HCT116 (cell line): ENCODE results near the gene COL23A1. TPM values are rescaled to one million over a fixed set of nuclear protein-coding genes. Genes with fewer than 3 reads are reported as not detected.

Experiments
- ATAC-seq: fragments of 200-7000 bp; cut with Tn5 transposase; 2 replicates; pipeline ENCODE4 v1.9.1; 2020; ENCODE audit warnings: mild to moderate bottlenecking, moderate library complexity
- BruUV-seq: library from RNA; stranded (reverse); fragments of 400-500 nt; replicated peaks from 2 replicates; lab custom pipeline; 2021; lab: Mats Ljungman, UMichigan
- CTCF ChIA-PET: fragments of 300-600 bp; sonication (Branson Sonifier 250); formaldehyde crosslinking; loops from one replicate; lab custom pipeline; 2021; ENCODE audit warnings: antibody characterized with exemption; lab: Charles Lee
- POLR2A ChIA-PET: fragments of 300-600, 350-600 bp; sonication (Branson Sonifier 250); formaldehyde crosslinking; loops from one replicate; lab custom pipeline; 2021; ENCODE audit warnings: antibody characterized with exemption; lab: Charles Lee
- RAD21 ChIA-PET, 2 experiments: fragments of 300-600 bp; sonication (Branson Sonifier 250); formaldehyde crosslinking; loops; one replicate each; lab custom pipeline; 2023; ENCODE audit warnings: low total read pairs in 2 of 2; ENCODE audit not compliant: uncharacterized antibody in 2 of 2, unreplicated experiment in 2 of 2, low non-redundant PET in 1 of 2; lab: Charles Lee
- DNase-seq: peaks from one replicate; pipeline ENCODE4 v3.0.0-alpha.2; 2010; ENCODE audit warnings: low read depth, low spot score
- H2AFZ ChIP-seq: fragments of 200-600 bp; shearing (Covaris generic), sonication (generic); 2 replicates; pipeline ENCODE4 v1.6.1; 2017; ENCODE audit warnings: low read depth, mixed run types, mixed read lengths, antibody characterized with exemption, low read length; ENCODE audit not compliant: poor library complexity, severe bottlenecking
- H3K27ac ChIP-seq: 2 replicates; pipeline ENCODE4 v1.5.1; 2012; ENCODE audit warnings: low read depth, low read length
- H3K27me3 ChIP-seq: fragments of 200-600 bp; sonication (generic); 2 replicates; pipeline ENCODE4 v1.6.1; 2016; ENCODE audit warnings: mixed run types, low read length, mixed read lengths; ENCODE audit not compliant: insufficient read depth
- H3K36me3 ChIP-seq, 2 experiments: fragments of 200-500 bp in 1 of 2; fragments of 200-600 bp in 1 of 2; sonication (Bioruptor generic) in 1 of 2; sonication (generic) in 1 of 2; 2 replicates each; pipeline versions ENCODE4 v1.5.1 to v1.6.1; 2014 to 2016; ENCODE audit warnings: low read length in 2 of 2, inconsistent platforms in 1 of 2, mixed read lengths in 1 of 2, mixed run types in 1 of 2; ENCODE audit not compliant: insufficient read depth in 2 of 2, control insufficient read depth in 1 of 2
- H3K4me1 ChIP-seq, 2 experiments: fragments of 200-600 bp in 1 of 2; sonication (generic) in 1 of 2; 2 replicates each; pipeline versions ENCODE4 v1.5.1 to v1.6.1; 2012 to 2017; ENCODE audit warnings: low read length in 2 of 2, inconsistent platforms in 1 of 2, mild to moderate bottlenecking in 1 of 2, mixed read lengths in 1 of 2, mixed run types in 1 of 2, moderate library complexity in 1 of 2; ENCODE audit not compliant: insufficient read depth in 2 of 2, control insufficient read depth in 1 of 2
- H3K4me2 ChIP-seq: fragments of 200-600 bp; sonication (generic); 2 replicates; pipeline ENCODE4 v1.6.1; 2017; ENCODE audit warnings: mixed run types, low read length, mixed read lengths
- H3K4me3 ChIP-seq, 2 experiments: fragments of 200-600 bp in 1 of 2; sonication (generic) in 1 of 2; replicated peaks in 1 of 2; 2 replicates each; pipeline ENCODE4 v1.5.1; 2011 to 2016; ENCODE audit warnings: low read length in 2 of 2, control low read depth in 1 of 2, low read depth in 1 of 2, mild to moderate bottlenecking in 1 of 2, mixed read lengths in 1 of 2, mixed run types in 1 of 2
- H3K79me2 ChIP-seq: fragments of 200-600 bp; sonication (generic); 2 replicates; pipeline ENCODE4 v1.6.1; 2017; ENCODE audit warnings: mild to moderate bottlenecking, mixed run types, low read length, moderate library complexity, mixed read lengths; ENCODE audit not compliant: insufficient read depth
- H3K9ac ChIP-seq: fragments of 200-600 bp; sonication (generic); 2 replicates; pipeline ENCODE4 v1.6.1; 2016; ENCODE audit warnings: low read length, mixed read lengths
- H3K9me2 ChIP-seq: fragments of 200-600 bp; sonication (generic), shearing (Covaris generic); 2 replicates; pipeline ENCODE4 v1.6.1; 2017; ENCODE audit warnings: mixed run types, mild to moderate bottlenecking, moderate library complexity; ENCODE audit not compliant: insufficient read depth
- H3K9me3 ChIP-seq, 2 experiments: fragments of 200-500 bp in 1 of 2; fragments of 200-600 bp in 1 of 2; sonication (Bioruptor generic) in 1 of 2; sonication (generic) in 1 of 2; 2 replicates each; pipeline ENCODE4 v1.6.1; 2014 to 2017; ENCODE audit warnings: low read length in 2 of 2, mixed read lengths in 2 of 2, inconsistent platforms in 1 of 2, low read depth in 1 of 2, mild to moderate bottlenecking in 1 of 2, mixed run types in 1 of 2, moderate library complexity in 1 of 2; ENCODE audit not compliant: control insufficient read depth in 1 of 2, insufficient read depth in 1 of 2
- H4K20me1 ChIP-seq: fragments of 200-600 bp; sonication (generic), shearing (Covaris generic); 2 replicates; pipeline ENCODE4 v1.6.1; 2017; ENCODE audit warnings: mixed run types, mild to moderate bottlenecking, moderate library complexity; ENCODE audit not compliant: insufficient read depth
- ATF3 ChIP-seq: IDR thresholded peaks from 2 replicates; pipeline ENCODE4 v1.6.1; 2012
- CBX3 ChIP-seq: IDR thresholded peaks from 2 replicates; pipeline ENCODE4 v1.6.1; 2012; ENCODE audit warnings: low read depth
- CEBPB ChIP-seq: IDR thresholded peaks from 2 replicates; pipeline ENCODE4 v1.6.1; 2012; ENCODE audit warnings: low read depth
- ELF1 ChIP-seq: IDR thresholded peaks from 2 replicates; pipeline ENCODE4 v1.6.1; 2012; ENCODE audit warnings: low read depth, borderline replicate concordance
- EZH2 ChIP-seq: fragments of 200-600 bp; sonication (generic); IDR thresholded peaks from 2 replicates; pipeline ENCODE4 v1.6.1; 2017; ENCODE audit warnings: antibody characterized with exemption, mixed run types
- EZH2phosphoT487 ChIP-seq: fragments of 200-600 bp; IDR thresholded peaks from 2 replicates; pipeline ENCODE4 v1.6.1; 2018; ENCODE audit warnings: antibody characterized with exemption, borderline replicate concordance
- JUND ChIP-seq: IDR thresholded peaks from 2 replicates; pipeline ENCODE4 v1.6.1; 2012
- POLR2AphosphoS5 ChIP-seq: IDR thresholded peaks from 2 replicates; pipeline ENCODE4 v1.6.1; 2011; ENCODE audit warnings: mild to moderate bottlenecking, low read depth, low read length, moderate library complexity
- RAD21 ChIP-seq: IDR thresholded peaks from 2 replicates; pipeline ENCODE4 v1.6.1; 2012; ENCODE audit warnings: low read depth, mild to moderate bottlenecking
- REST ChIP-seq: IDR thresholded peaks from 2 replicates; pipeline ENCODE4 v1.6.1; 2012; ENCODE audit warnings: low read depth
- SRF ChIP-seq: IDR thresholded peaks from 2 replicates; pipeline ENCODE4 v1.6.1; 2012; ENCODE audit warnings: low read depth
- YY1 ChIP-seq: IDR thresholded peaks from 2 replicates; pipeline ENCODE4 v1.6.1; 2011; ENCODE audit warnings: low read length, low read depth, moderate library complexity, mild to moderate bottlenecking; ENCODE audit not compliant: insufficient replicate concordance; ENCODE audit errors: extremely low read depth
- ZNF274 ChIP-seq: fragments of 200-500 bp; sonication (Bioruptor generic); IDR thresholded peaks from 2 replicates; pipeline ENCODE4 v1.6.1; 2014; ENCODE audit warnings: mild to moderate bottlenecking, low read depth, low read length, inconsistent platforms
- intact Hi-C: fragments of 100-400 bp; cut with micrococcal nuclease; formaldehyde crosslinking; loops from 2 replicates; pipeline ENCODE4 v1.10.0; 2022
- total RNA-seq: library from RNA; stranded (reverse); gene quantifications from one replicate; pipeline ENCODE4 v1.2.1, GENCODE V29; 2021; ENCODE audit not compliant: unreplicated experiment
- TF ChIP-seq, protein P1 (sequence below): IDR thresholded peaks from 2 replicates; pipeline ENCODE4 v1.6.1; 2011; ENCODE audit warnings: mild to moderate bottlenecking, low read length, moderate library complexity; ENCODE audit not compliant: insufficient replicate concordance; ENCODE audit errors: extremely low read depth

Gene COL23A1
- total RNA-seq, 1 experiment from 2014 or later = not detected

GRCh38 chr5:178468196-178468685 lies 122.0 kb downstream of the COL23A1 start:
- H2AFZ ChIP-seq = no peak overlapping the region

More at GRCh38 chr5:178468196-178468685, 122.0 kb downstream of the COL23A1 start:
- ChIA-PET CTCF (no interaction called here), POLR2A (no interaction called here), RAD21 (no interaction called here)
- no peaks in the 10 kb centered on the region for H3K9me3 ChIP-seq
- no TSS peak for BruUV-seq
- no peaks in the 10 kb centered on the region for H3K79me2 ChIP-seq
- no peak overlapping the region for H3K4me3 ChIP-seq
- no peaks in the 10 kb centered on the region for H3K4me1 ChIP-seq
- intact Hi-C loops = no loop called here
- no peaks in the 10 kb centered on the region for H3K27me3 ChIP-seq
- no peak overlapping the region for H3K9ac ChIP-seq
- no peak for DNase-seq
- no peaks in the 10 kb centered on the region for H3K36me3 ChIP-seq
- no peak for TF ChIP-seq ZNF274
- TF ChIP-seq ELF1 = no peak
- no peak for TF ChIP-seq RAD21
- no peak for TF ChIP-seq SRF
- no peak for TF ChIP-seq CEBPB
- TF ChIP-seq CBX3 = no peak
- no peak for TF ChIP-seq REST
- TF ChIP-seq EZH2 = no peak
- no peak for TF ChIP-seq YY1
- TF ChIP-seq EZH2phosphoT487 = no peak
- no peak for TF ChIP-seq JUND
- no peak for TF ChIP-seq ATF3
- no peak for TF ChIP-seq POLR2AphosphoS5
- TF ChIP-seq, protein P1, sequence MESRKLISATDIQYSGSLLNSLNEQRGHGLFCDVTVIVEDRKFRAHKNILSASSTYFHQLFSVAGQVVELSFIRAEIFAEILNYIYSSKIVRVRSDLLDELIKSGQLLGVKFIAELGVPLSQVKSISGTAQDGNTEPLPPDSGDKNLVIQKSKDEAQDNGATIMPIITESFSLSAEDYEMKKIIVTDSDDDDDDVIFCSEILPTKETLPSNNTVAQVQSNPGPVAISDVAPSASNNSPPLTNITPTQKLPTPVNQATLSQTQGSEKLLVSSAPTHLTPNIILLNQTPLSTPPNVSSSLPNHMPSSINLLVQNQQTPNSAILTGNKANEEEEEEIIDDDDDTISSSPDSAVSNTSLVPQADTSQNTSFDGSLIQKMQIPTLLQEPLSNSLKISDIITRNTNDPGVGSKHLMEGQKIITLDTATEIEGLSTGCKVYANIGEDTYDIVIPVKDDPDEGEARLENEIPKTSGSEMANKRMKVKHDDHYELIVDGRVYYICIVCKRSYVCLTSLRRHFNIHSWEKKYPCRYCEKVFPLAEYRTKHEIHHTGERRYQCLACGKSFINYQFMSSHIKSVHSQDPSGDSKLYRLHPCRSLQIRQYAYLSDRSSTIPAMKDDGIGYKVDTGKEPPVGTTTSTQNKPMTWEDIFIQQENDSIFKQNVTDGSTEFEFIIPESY = no peak
- no peak for ATAC-seq
- H4K20me1 ChIP-seq = no peaks in the 10 kb centered on the region
- H3K27ac ChIP-seq = no peak overlapping the region
- H3K4me2 ChIP-seq = no peak overlapping the region
- H3K9me2 ChIP-seq = no peaks in the 10 kb centered on the region
